OCI-LY3 (cell line): Measurements from ENCODE around the gene DUSP16.

Source experiments
- H2AFZ ChIP-seq: fragments of 200-600, 300-600 bp; shearing (Covaris generic); 2 replicates; pipeline ENCODE4 v1.6.0; 2014; ENCODE audit warnings: antibody characterized with exemption, low read depth, low read length
- H3K27ac ChIP-seq: fragments of 200-600, 300-600 bp; sonication (generic); 2 replicates; pipeline ENCODE4 v1.5.1; 2014; ENCODE audit warnings: mild to moderate bottlenecking, low read length, moderate library complexity, mixed read lengths
- H3K27me3 ChIP-seq: fragments of 200-600, 300-600 bp; sonication (generic); 2 replicates; pipeline ENCODE4 v1.6.1; 2014; ENCODE audit warnings: low read depth, low read length, mixed read lengths
- H3K36me3 ChIP-seq: fragments of 200-600, 300-600 bp; sonication (generic); replicated peaks from 2 replicates; pipeline ENCODE3; 2014; ENCODE audit warnings: low read depth, low read length, mixed read lengths
- H3K4me1 ChIP-seq: fragments of 300-600, 200-600 bp; sonication (generic); 2 replicates; pipeline ENCODE4 v1.6.1; 2014; ENCODE audit warnings: low read length, mixed read lengths
- H3K4me2 ChIP-seq: fragments of 200-600, 300-600 bp; sonication (generic); 2 replicates; pipeline ENCODE4 v1.6.1; 2014; ENCODE audit warnings: low read length, mixed read lengths
- H3K4me3 ChIP-seq: fragments of 300-600, 200-600 bp; sonication (generic); 2 replicates; pipeline ENCODE4 v1.5.1; 2014; ENCODE audit warnings: antibody characterized with exemption, mild to moderate bottlenecking, low read length, moderate library complexity
- H3K79me2 ChIP-seq: fragments of 300-600, 200-600 bp; shearing (Covaris generic); 2 replicates; pipeline ENCODE4 v1.6.1; 2014; ENCODE audit warnings: mild to moderate bottlenecking, low read length, mixed read lengths
- H3K9ac ChIP-seq: fragments of 300-600, 200-600 bp; shearing (Covaris generic); 2 replicates; pipeline ENCODE4 v1.6.0; 2014; ENCODE audit warnings: mild to moderate bottlenecking, low read length, moderate library complexity
- H3K9me3 ChIP-seq: fragments of 200-600, 300-600 bp; shearing (Covaris generic); 2 replicates; pipeline ENCODE4 v1.6.1; 2014; ENCODE audit warnings: low read length, mixed read lengths; ENCODE audit not compliant: insufficient read depth
- H4K20me1 ChIP-seq: fragments of 200-600, 300-600 bp; sonication (generic); 2 replicates; pipeline ENCODE4 v1.6.1; 2016; ENCODE audit warnings: low read length, mixed read lengths; ENCODE audit not compliant: insufficient read depth
- CTCF ChIP-seq: fragments of 200-600, 300-600 bp; sonication (generic); IDR thresholded peaks from 2 replicates; pipeline ENCODE4 v1.5.1; 2014; ENCODE audit warnings: antibody characterized with exemption, low read length, low read depth
- EZH2phosphoT487 ChIP-seq: fragments of 200-600 bp; shearing (Covaris generic); IDR thresholded peaks from 2 replicates; pipeline ENCODE4 v1.6.1; 2018; ENCODE audit warnings: antibody characterized with exemption, mixed run types, low read depth

The DUSP16 gene

GRCh38 chr12:12491606-12492005 is 71.1 kb downstream of the DUSP16 start:
- H3K4me2 ChIP-seq = no peak overlapping the region
- H2AFZ ChIP-seq = no peak overlapping the region
- H3K36me3 ChIP-seq = no peaks in the 10 kb centered on the region
- peaks cover 4% of the 10 kb centered on the region for H3K4me1 ChIP-seq
- H3K27ac ChIP-seq = no peak overlapping the region
- H3K27me3 ChIP-seq = no peaks in the 10 kb centered on the region
- TF ChIP-seq EZH2phosphoT487 = no peak
- TF ChIP-seq CTCF = no peak
- no peak overlapping the region for H3K9ac ChIP-seq
- H4K20me1 ChIP-seq = no peaks in the 10 kb centered on the region
- no peaks in the 10 kb centered on the region for H3K79me2 ChIP-seq
- H3K9me3 ChIP-seq = no peaks in the 10 kb centered on the region
- H3K4me3 ChIP-seq = no peak overlapping the region

- no peaks in the 10 kb centered on the region for H4K20me1 ChIP-seq
- H3K27me3 ChIP-seq = no peaks in the 10 kb centered on the region
- no peak overlapping the region for H3K9ac ChIP-seq
- no peaks in the 10 kb centered on the region for H3K9me3 ChIP-seq
- no peak overlapping the region for H3K4me3 ChIP-seq
- no peaks in the 10 kb centered on the region for H3K79me2 ChIP-seq
- H2AFZ ChIP-seq = no peak overlapping the region
- H3K36me3 ChIP-seq = no peaks in the 10 kb centered on the region
- H3K4me2 ChIP-seq = no peak overlapping the region
- no peak overlapping the region for H3K27ac ChIP-seq
- H3K4me1 ChIP-seq = peaks cover 10% of the 10 kb centered on the region
- no peak for TF ChIP-seq CTCF
- no peak for TF ChIP-seq EZH2phosphoT487
Measured at GRCh38 chr12:12488823-12489550, 73.7 kb downstream of the DUSP16 start.

- Histone ChIP-seq H3K27ac (no peak overlapping the region), H3K27me3 (no peaks in the 10 kb centered on the region), H3K4me3 (no peak overlapping the region), H3K4me1 (peaks cover 14% of the 10 kb centered on the region), H3K4me2 (no peak overlapping the region), H3K9me3 (no peaks in the 10 kb centered on the region), H3K36me3 (no peaks in the 10 kb centered on the region), H2AFZ (no peak overlapping the region), H3K79me2 (no peaks in the 10 kb centered on the region), H4K20me1 (no peaks in the 10 kb centered on the region), H3K9ac (no peak overlapping the region)
- TF ChIP-seq CTCF (no peak), EZH2phosphoT487 (no peak)
Measured at GRCh38 chr12:12488296-12488695, 74.4 kb downstream of the DUSP16 start.

- Histone ChIP-seq H3K36me3 (no peaks in the 10 kb centered on the region), H3K79me2 (no peaks in the 10 kb centered on the region), H3K4me1 (peaks cover 21% of the 10 kb centered on the region), H3K4me3 (no peak overlapping the region), H3K27ac (no peak overlapping the region), H3K9me3 (no peaks in the 10 kb centered on the region), H3K4me2 (no peak overlapping the region), H3K9ac (no peak overlapping the region), H2AFZ (no peak overlapping the region), H3K27me3 (no peaks in the 10 kb centered on the region), H4K20me1 (no peaks in the 10 kb centered on the region)
- TF ChIP-seq EZH2phosphoT487 (no peak), CTCF (no peak)
Measured at GRCh38 chr12:12487490-12487889, 75.2 kb downstream of the DUSP16 start.
